HepG2 (cell line): ENCODE measurements around the gene NRBF2. TPM values are rescaled to one million over a fixed set of nuclear protein-coding genes. Genes with fewer than 3 reads are reported as not detected.

ENCODE experiments used
- ATAC-seq: fragments of 200-7000 bp; cut with Tn5 transposase; 3 replicates; pipeline ENCODE4 v1.9.1; 2020; ENCODE audit warnings: mild to moderate bottlenecking, moderate library complexity
- BruUV-seq: library from RNA; stranded (reverse); fragments of 400-500 nt; replicated peaks from 2 replicates; lab custom pipeline; 2021; lab: Mats Ljungman, UMichigan
- CTCF ChIA-PET: fragments of 300-600 bp; formaldehyde crosslinking; extraction: SDS; loops from one replicate; lab custom pipeline; 2021; ENCODE audit warnings: low total read pairs, inconsistent platforms, low intra/inter-chr PET ratio; lab: Yijun Ruan, JAX
- POLR2A ChIA-PET: fragments of 350-600 bp; sonication (Branson Sonifier 250); formaldehyde crosslinking; loops from one replicate; lab custom pipeline; 2020; ENCODE audit warnings: antibody characterized with exemption, inconsistent platforms; lab: Yijun Ruan, JAX
- DNase-seq: peaks from one replicate; pipeline ENCODE4 v3.0.0-alpha.2; 2015; ENCODE audit warnings: low spot score
- FAIRE-seq: peaks from 3 replicates; lab custom pipeline; 2011; peaks lifted over from hg19 to GRCh38; lab: Jason Lieb, UNC
- H2AFZ ChIP-seq: one replicate; pipeline ENCODE4 v1.6.1; 2011; ENCODE audit warnings: low read length, inconsistent platforms
- H3K27ac ChIP-seq: fragments of 300-600 bp; 3 replicates; pipeline ENCODE4 v1.8.0; 2011; ENCODE audit warnings: mixed run types, mild to moderate bottlenecking, mixed read lengths, low read length, inconsistent platforms; ENCODE audit not compliant: insufficient read depth; ENCODE audit errors: extremely low read length
- H3K27me3 ChIP-seq, 2 experiments: fragments of 200-600 bp in 1 of 2; 2 replicates in 1 of 2; 3 replicates in 1 of 2; pipeline versions ENCODE4 v1.6.0 to v1.8.0; 2011; ENCODE audit warnings: low read length in 2 of 2, mild to moderate bottlenecking in 2 of 2, moderate library complexity in 2 of 2, inconsistent platforms in 1 of 2; ENCODE audit not compliant: insufficient read depth in 2 of 2, control insufficient read depth in 1 of 2
- H3K36me3 ChIP-seq, 2 experiments: fragments of 200-600 bp in 1 of 2; replicated peaks in 1 of 2; 2 replicates in 1 of 2; 3 replicates in 1 of 2; pipeline versions ENCODE4 v1.5.1 to v1.8.0; 2011; ENCODE audit warnings: low read length in 2 of 2, inconsistent platforms in 1 of 2; ENCODE audit not compliant: insufficient read depth in 2 of 2, control insufficient read depth in 1 of 2
- H3K4me1 ChIP-seq: 2 replicates; pipeline ENCODE4 v1.5.1; 2012; ENCODE audit warnings: low read length, inconsistent platforms; ENCODE audit not compliant: insufficient read depth
- H3K4me2 ChIP-seq: 2 replicates; pipeline ENCODE4 v1.6.0; 2011; ENCODE audit warnings: low read depth, low read length, inconsistent platforms
- H3K4me3 ChIP-seq, 3 experiments: fragments of 200-600 bp in 1 of 3; sonication (generic), shearing (Covaris generic) in 1 of 3; replicated peaks in 1 of 3; 2 replicates each; pipeline ENCODE4 v1.5.1; 2011 to 2016; ENCODE audit warnings: low read length in 3 of 3, inconsistent platforms in 2 of 3, low read depth in 2 of 3, mild to moderate bottlenecking in 2 of 3, control low read depth in 1 of 3, mixed read lengths in 1 of 3; ENCODE audit not compliant: insufficient read depth in 1 of 3
- H3K79me2 ChIP-seq: one replicate; pipeline ENCODE4 v1.6.1; 2011; ENCODE audit warnings: low read length, inconsistent platforms; ENCODE audit not compliant: insufficient read depth
- H3K9ac ChIP-seq: 2 replicates; pipeline ENCODE4 v1.6.0; 2011; ENCODE audit warnings: mild to moderate bottlenecking, low read depth, low read length, inconsistent platforms; ENCODE audit not compliant: insufficient read depth
- H3K9me3 ChIP-seq: 2 replicates; pipeline ENCODE4 v1.5.1; 2012; ENCODE audit warnings: mild to moderate bottlenecking, low read length
- H4K20me1 ChIP-seq: 2 replicates; pipeline ENCODE4 v1.6.0; 2011; ENCODE audit warnings: inconsistent platforms, mild to moderate bottlenecking, low read length, moderate library complexity; ENCODE audit not compliant: insufficient read depth
- BATF2 ChIP-seq: sonication (generic); formaldehyde crosslinking; IDR thresholded peaks from 2 replicates; pipeline ENCODE4 v1.8.0; 2022; ENCODE audit warnings: mild to moderate bottlenecking, missing genetic modification reagents, moderate library complexity
- ISL2 ChIP-seq: sonication (generic); formaldehyde crosslinking; IDR thresholded peaks from 2 replicates; pipeline ENCODE4 v1.5.0; 2020; ENCODE audit warnings: missing genetic modification reagents
- MAFF ChIP-seq: IDR thresholded peaks from 2 replicates; pipeline ENCODE4 v1.6.1; 2011; ENCODE audit warnings: low read depth, low read length, improper control_type of control experiment
- MAFK ChIP-seq, 2 experiments: IDR thresholded peaks in 1 of 2; conservative IDR thresholded peaks in 1 of 2; 2 replicates each; pipeline ENCODE4 v1.6.1; 2011; ENCODE audit warnings: improper control_type of control experiment in 2 of 2, low read length in 2 of 2
- NCOA2 ChIP-seq: sonication (generic); formaldehyde crosslinking; IDR thresholded peaks from 2 replicates; pipeline ENCODE4 v1.8.0; 2022; ENCODE audit warnings: inconsistent platforms
- NFATC3 ChIP-seq: sonication (generic); formaldehyde crosslinking; IDR thresholded peaks from 2 replicates; pipeline ENCODE4 v1.5.1; 2020; ENCODE audit warnings: mild to moderate bottlenecking, missing genetic modification reagents
- NONO ChIP-seq, 2 experiments: fragments of 450-650 bp in 1 of 2; sonication (generic) in 1 of 2; formaldehyde crosslinking in 1 of 2; IDR thresholded peaks in 1 of 2; conservative IDR thresholded peaks in 1 of 2; 2 replicates each; pipeline versions ENCODE4 v1.6.1 to v1.8.0; 2017 to 2022; ENCODE audit warnings: mild to moderate bottlenecking in 1 of 2, missing genetic modification reagents in 1 of 2, moderate library complexity in 1 of 2
- PTBP1 ChIP-seq: fragments of 200-400 bp; formaldehyde crosslinking; IDR thresholded peaks from 2 replicates; pipeline ENCODE4 v1.6.1; 2018; ENCODE audit warnings: low read length, low read depth; ENCODE audit not compliant: poor library complexity, severe bottlenecking
- RCOR2 ChIP-seq: IDR thresholded peaks from 2 replicates; pipeline ENCODE4 v1.6.1; 2016; ENCODE audit warnings: missing biosample characterization, missing genetic modification reagents
- ZNF224 ChIP-seq: sonication (generic); formaldehyde crosslinking; IDR thresholded peaks from 2 replicates; pipeline ENCODE4 v1.5.0; 2020; ENCODE audit warnings: mild to moderate bottlenecking, missing genetic modification reagents
- ZNF713 ChIP-seq: sonication (generic); formaldehyde crosslinking; IDR thresholded peaks from 2 replicates; pipeline ENCODE4 v1.4.0; 2020; ENCODE audit warnings: mild to moderate bottlenecking, missing genetic modification reagents
- WGBS: methylation state at CpG from one replicate; pipeline ENCODE4 v1.1.6; 2017; ENCODE audit warnings: low lambda C conversion rate; 5-methylcytosine and 5-hydroxymethylcytosine counted together
- in situ Hi-C: cut with HindIII; loops from 2 replicates; pipeline ENCODE4 v1.10.0; 2017; ENCODE audit warnings: low pct_unique_long_range_greater_than_20kb; ENCODE audit not compliant: extremely low pct_ligation_motif_present
- intact Hi-C: fragments of 100-400 bp; cut with micrococcal nuclease; formaldehyde crosslinking; loops from one replicate; pipeline ENCODE4 v1.10.0; 2022; ENCODE audit not compliant: unreplicated experiment
- polyA plus RNA-seq, 8 experiments: library from polyadenylated mRNA; depleted of rRNA in 3 of 8; stranded (reverse) in 7 of 8; unstranded in 1 of 8; fragments of >200 nt; fragmentation: Illumina TruSeq in 4 of 8; extraction: Trizol in 4 of 8; gene quantifications; 2 replicates each; pipeline versions ENCODE4 v1.2.1 to v1.2.3, GENCODE V29; 2011 to 2016; ENCODE audit warnings: low read depth in 4 of 8, missing spikeins in 1 of 8, mixed read lengths in 1 of 8; ENCODE audit not compliant: insufficient read depth in 1 of 8
- total RNA-seq, 5 experiments: library from RNA; depleted of rRNA; stranded (reverse); fragments of >200 nt; fragmentation: Illumina TruSeq; extraction: Trizol; gene quantifications; 2 replicates each; pipeline ENCODE4 v1.2.3, GENCODE V29; 2016; ENCODE audit warnings: low read depth in 1 of 5

NRBF2 gene
- total and polyA plus RNA-seq, 2 of the 13 experiments (the other 11 are each of a cell fraction or from before 2014, with no cell fraction given), result 20.0 to 28.4 TPM

- peaks cover 15 to 68% of the 10 kb centered on the region in 2 experiments for H3K36me3 ChIP-seq
- in situ Hi-C loops, result no loop called here
- CTCF ChIA-PET, result no interaction called here
Measured at GRCh38 chr10:63171926-63172325, 38.8 kb downstream of the NRBF2 start.

GRCh38 chr10:63173468-63174232 is 40.5 kb downstream of the NRBF2 start:
- TF ChIP-seq NCOA2 (CRISPR knock-in tag) (no peak), BATF2 (no peak), NONO (IDR thresholded peaks at IDR 0.05) (no peak), NONO (CRISPR knock-in tag; conservative IDR thresholded peaks at IDR 0.05) (no peak)
- ATAC-seq, result no peak

More at GRCh38 chr10:63171926-63172325, 38.8 kb downstream of the NRBF2 start:
- H3K27me3 ChIP-seq, result no peaks in the 10 kb centered on the region
- intact Hi-C loops, result no loop called here
- TF ChIP-seq ZNF713 (CRISPR knock-in tag) (no peak), ZNF224 (CRISPR knock-in tag) (no peak), RCOR2 (CRISPR knock-in tag) (no peak), MAFK (conservative IDR thresholded peaks at IDR 0.05 in 1 of 2, IDR thresholded peaks at IDR 0.05 in 1 of 2; ENCODE audit: low read length in 2 of 2) (peak; percentile 50 to 68; a peak in 3 of 4 replicates), ISL2 (CRISPR knock-in tag) (no peak), MAFF (peak; percentile 45; the same call in 1 of the 2 replicates), NFATC3 (no peak), PTBP1 (no peak)
- H3K27ac ChIP-seq, result no peak overlapping the region
- H2AFZ ChIP-seq, result no peak overlapping the region
- ATAC-seq (no peak), DNase-seq (no peak), FAIRE-seq (no peak)
- H3K4me2 ChIP-seq, result no peak overlapping the region
- H3K79me2 ChIP-seq, result no peaks in the 10 kb centered on the region
- no peak overlapping the region for H3K4me3 ChIP-seq
- no peak overlapping the region for H3K9ac ChIP-seq
- POLR2A ChIA-PET, result no interaction called here
- H3K9me3 ChIP-seq, result no peaks in the 10 kb centered on the region
- no TSS peak for BruUV-seq
- H3K4me1 ChIP-seq, result no peaks in the 10 kb centered on the region
- 96% methylated on average over 1 of the region's 1 CpG for WGBS
- H4K20me1 ChIP-seq, result 0 out of 2 replicates have a peak, but pooled peaks cover 2% of the 10 kb centered on the region

More at GRCh38 chr10:63173468-63174232, 40.5 kb downstream of the NRBF2 start:
- H3K9ac ChIP-seq, result no peak overlapping the region
- in situ Hi-C loops, result no loop called here
- H3K27ac ChIP-seq, result no peak overlapping the region
- peaks cover 16 to 82% of the 10 kb centered on the region in 2 experiments for H3K36me3 ChIP-seq
- DNase-seq, result no peak
- H3K9me3 ChIP-seq, result no peaks in the 10 kb centered on the region
- BruUV-seq, result no TSS peak
- FAIRE-seq, result no peak
- ChIA-PET POLR2A (no interaction called here), CTCF (no interaction called here)
- H3K4me2 ChIP-seq, result no peak overlapping the region
- H3K27me3 ChIP-seq, result no peaks in the 10 kb centered on the region
- WGBS, result 90% methylated on average over 1 of the region's 1 CpG
- H3K4me3 ChIP-seq, result no peak overlapping the region
- no peaks in the 10 kb centered on the region for H3K79me2 ChIP-seq
- intact Hi-C loops, result no loop called here
- 0 out of 2 replicates have a peak, but pooled peaks cover 2% of the 10 kb centered on the region for H4K20me1 ChIP-seq
- no peaks in the 10 kb centered on the region for H3K4me1 ChIP-seq
- no peak overlapping the region for H2AFZ ChIP-seq
